Left lung (tissue), 10 donors: Measurements from ENCODE around the gene RASSF3. TPM values are rescaled to one million over a fixed set of nuclear protein-coding genes. Genes with fewer than 3 reads are reported as not detected.
A peak's percentile ranks its signal among the peaks of the same experiment; 100 is the strongest.

ENCODE experiments used
- ATAC-seq: fragments of 200-7000 bp; cut with Tn5 transposase; one replicate; pipeline ENCODE4 v1.9.1; 2020; ENCODE audit warnings: moderate library complexity
- DNase-seq, 4 donors: peaks; one replicate each; pipeline ENCODE4 v3.0.0-alpha.2; 2013 to 2020
- H3K27ac ChIP-seq, 2 donors: fragments of 200-600 bp; sonication (generic) in 1 of 2; one replicate each; pipeline versions ENCODE4 v1.5.0 to v1.8.0; 2020 to 2021
- H3K27me3 ChIP-seq, 2 donors: fragments of 200-600 bp; sonication (generic) in 1 of 2; one replicate each; pipeline versions ENCODE4 v1.5.0 to v1.8.0; 2020 to 2021
- H3K36me3 ChIP-seq, 2 donors: fragments of 200-600 bp; sonication (generic) in 1 of 2; one replicate each; pipeline versions ENCODE4 v1.5.0 to v1.8.0; 2020 to 2021
- H3K4me1 ChIP-seq, 2 donors: fragments of 200-600 bp; one replicate each; pipeline ENCODE4 v1.8.0; 2021
- H3K4me3 ChIP-seq, 2 donors: fragments of 200-600 bp; sonication (generic) in 1 of 2; one replicate each; pipeline versions ENCODE4 v1.5.0 to v1.8.0; 2020 to 2021; ENCODE audit warnings: mild to moderate bottlenecking in 1 of 2
- H3K9me3 ChIP-seq, 2 donors: fragments of 200-600 bp; sonication (generic) in 1 of 2; one replicate each; pipeline versions ENCODE4 v1.5.0 to v1.8.0; 2020 to 2021
- intact Hi-C, 2 donors: fragments of 100-400 bp; cut with DNase I; formaldehyde crosslinking; loops; one replicate each; pipeline versions ENCODE4 v1.11.2 to v1.14.2; 2022
- polyA plus RNA-seq, 6 donors: library from polyadenylated mRNA; unstranded; fragments of 120-200 nt; gene quantifications; one replicate each; pipeline ENCODE4 v1.2.1, GENCODE V29; 2013; ENCODE audit not compliant: insufficient read length in 6 of 6
- total RNA-seq, 2 donors: library from RNA; stranded (reverse); fragmentation: NEBNext Ultra II Directional; extraction: Animal tissue kit (Norgen Biotek cat#: 25700); gene quantifications; one replicate each; pipeline ENCODE4 v1.2.1, GENCODE V29; 2021
- TF ChIP-seq, protein P1 (sequence below), 2 donors: fragments of 200-600 bp; sonication (generic) in 1 of 2; IDR thresholded peaks; one replicate each; pipeline versions ENCODE4 v1.5.0 to v1.8.0; 2021; ENCODE audit warnings: antibody characterized with exemption in 2 of 2
- donor health status: DM: no; HTN: yes; CAD: no.
- donor health status: DM: no; HTN: no; CAD: no.

Gene RASSF3
- total and polyA plus RNA-seq, 8 donors = 30.3 to 90.2 (median 35.6) TPM

DNA sequence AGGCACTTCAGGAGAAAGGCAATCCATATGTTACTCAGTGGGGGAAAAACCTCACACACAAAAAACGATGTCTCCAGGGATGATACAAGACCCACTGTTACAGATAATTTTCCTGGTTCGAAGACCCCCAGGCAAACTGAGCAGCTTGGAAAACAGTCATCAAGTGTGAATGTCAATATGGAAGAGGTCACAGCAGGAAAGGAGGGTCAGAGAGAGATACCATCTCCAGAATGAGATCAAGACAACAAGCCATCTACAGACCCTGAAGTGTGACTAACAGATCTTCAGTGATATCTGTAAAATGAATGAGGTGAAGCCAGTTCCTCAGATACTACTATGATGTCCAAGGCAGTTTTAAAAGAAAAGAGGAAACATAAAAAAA lies 120.3 kb downstream of the RASSF3 start:
- H3K4me3 ChIP-seq = no peak overlapping the region
- H3K27ac ChIP-seq = peak overlapping the region in 1 of 2 donors; percentile 66
- no peaks in the 10 kb centered on the region for H3K27me3 ChIP-seq
- intact Hi-C loops = no loop called here
- H3K4me1 ChIP-seq = peaks cover 0 to 18% of the 10 kb centered on the region in 2 donors
- TF ChIP-seq, protein P1, sequence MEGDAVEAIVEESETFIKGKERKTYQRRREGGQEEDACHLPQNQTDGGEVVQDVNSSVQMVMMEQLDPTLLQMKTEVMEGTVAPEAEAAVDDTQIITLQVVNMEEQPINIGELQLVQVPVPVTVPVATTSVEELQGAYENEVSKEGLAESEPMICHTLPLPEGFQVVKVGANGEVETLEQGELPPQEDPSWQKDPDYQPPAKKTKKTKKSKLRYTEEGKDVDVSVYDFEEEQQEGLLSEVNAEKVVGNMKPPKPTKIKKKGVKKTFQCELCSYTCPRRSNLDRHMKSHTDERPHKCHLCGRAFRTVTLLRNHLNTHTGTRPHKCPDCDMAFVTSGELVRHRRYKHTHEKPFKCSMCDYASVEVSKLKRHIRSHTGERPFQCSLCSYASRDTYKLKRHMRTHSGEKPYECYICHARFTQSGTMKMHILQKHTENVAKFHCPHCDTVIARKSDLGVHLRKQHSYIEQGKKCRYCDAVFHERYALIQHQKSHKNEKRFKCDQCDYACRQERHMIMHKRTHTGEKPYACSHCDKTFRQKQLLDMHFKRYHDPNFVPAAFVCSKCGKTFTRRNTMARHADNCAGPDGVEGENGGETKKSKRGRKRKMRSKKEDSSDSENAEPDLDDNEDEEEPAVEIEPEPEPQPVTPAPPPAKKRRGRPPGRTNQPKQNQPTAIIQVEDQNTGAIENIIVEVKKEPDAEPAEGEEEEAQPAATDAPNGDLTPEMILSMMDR (IDR thresholded peaks at IDR 0.05) = no peak
- no peaks in the 10 kb centered on the region for H3K9me3 ChIP-seq
- H3K36me3 ChIP-seq = peaks cover 0 to 76% of the 10 kb centered on the region in 2 donors
- ATAC-seq (no peak), DNase-seq (no peak)

DNA sequence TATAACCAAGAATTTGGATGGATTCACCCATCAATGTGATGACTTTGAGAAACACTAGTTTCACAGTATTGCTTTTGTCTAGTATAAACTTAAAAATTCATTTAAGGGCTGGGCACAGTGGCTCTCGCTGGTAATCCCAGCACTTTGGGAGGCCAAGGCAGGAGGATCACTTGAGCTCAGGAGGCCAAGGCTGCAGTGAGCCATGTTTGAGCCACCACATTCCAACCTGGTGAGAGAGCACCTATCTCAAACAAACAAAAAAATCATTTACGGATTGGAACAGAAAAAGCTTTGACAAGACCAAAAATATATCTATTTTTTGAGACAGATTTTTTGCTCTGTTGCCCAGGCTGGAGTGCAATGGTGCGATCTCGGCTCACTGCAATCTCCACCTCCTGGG lies 121.4 kb downstream of the RASSF3 start:
- intact Hi-C loops = no loop called here
- Histone ChIP-seq H3K9me3 (no peaks in the 10 kb centered on the region), H3K27me3 (no peaks in the 10 kb centered on the region), H3K4me1 (peaks cover 0 to 18% of the 10 kb centered on the region in 2 donors), H3K27ac (no peak overlapping the region), H3K36me3 (peaks cover 0 to 76% of the 10 kb centered on the region in 2 donors), H3K4me3 (no peak overlapping the region)
- TF ChIP-seq, protein P1 (IDR thresholded peaks at IDR 0.05) = no peak
- ATAC-seq (no peak), DNase-seq (no peak)

DNA sequence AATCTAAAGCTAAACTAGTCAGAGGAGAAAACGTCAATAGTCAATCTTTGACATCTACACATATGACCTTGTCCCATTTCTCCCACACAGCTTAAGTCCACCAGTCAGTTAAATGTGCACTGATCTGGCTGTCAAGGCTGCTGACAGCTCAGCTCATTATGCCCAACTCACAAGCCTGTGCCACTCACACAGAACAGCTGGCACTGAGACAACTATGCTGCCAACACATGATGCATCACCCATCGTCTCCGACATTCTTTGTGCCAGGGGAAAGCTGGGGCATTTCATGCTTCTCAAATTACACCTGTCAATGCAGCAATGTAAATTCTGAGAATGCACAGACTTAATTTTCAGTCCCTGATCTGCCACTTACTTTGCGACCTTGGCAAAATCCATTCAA lies 123.6 kb downstream of the RASSF3 start:
- Histone ChIP-seq H3K27me3 (no peaks in the 10 kb centered on the region), H3K4me3 (no peak overlapping the region), H3K4me1 (peaks cover 0 to 23% of the 10 kb centered on the region in 2 donors), H3K36me3 (peaks cover 0 to 76% of the 10 kb centered on the region in 2 donors), H3K9me3 (no peaks in the 10 kb centered on the region), H3K27ac (no peak overlapping the region)
- TF ChIP-seq, protein P1 (IDR thresholded peaks at IDR 0.05) = no peak
- intact Hi-C loops = no loop called here
- no peak for DNase-seq
- peak; percentile 61 for ATAC-seq

DNA sequence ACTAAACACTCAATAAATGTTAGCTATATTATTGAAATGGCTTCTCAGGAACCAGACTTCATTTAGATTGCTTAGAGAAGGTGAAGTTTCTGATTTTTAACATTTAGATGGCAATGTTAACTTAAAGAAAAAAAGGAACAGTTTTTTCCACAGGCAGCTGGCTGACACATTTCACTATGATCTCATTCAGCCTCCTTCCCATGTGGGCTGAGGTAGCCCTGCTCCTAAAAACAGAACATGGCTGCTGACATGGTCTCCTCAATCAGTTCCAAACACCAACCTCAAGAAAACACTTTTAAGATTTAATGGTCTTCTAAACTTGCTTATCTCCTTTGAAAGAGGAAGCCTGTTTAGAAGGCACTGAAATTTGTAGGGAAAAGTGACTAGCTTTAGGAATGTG lies 125.1 kb downstream of the RASSF3 start:
- Histone ChIP-seq H3K9me3 (no peaks in the 10 kb centered on the region), H3K4me1 (peaks cover 0 to 23% of the 10 kb centered on the region in 2 donors), H3K27me3 (no peaks in the 10 kb centered on the region), H3K36me3 (peaks cover 0 to 92% of the 10 kb centered on the region in 2 donors), H3K27ac (no peak overlapping the region), H3K4me3 (no peak overlapping the region)
- no peak for DNase-seq
- TF ChIP-seq, protein P1 (IDR thresholded peaks at IDR 0.05) = no peak
- intact Hi-C loops = no loop called here
- no peak for ATAC-seq

DNA sequence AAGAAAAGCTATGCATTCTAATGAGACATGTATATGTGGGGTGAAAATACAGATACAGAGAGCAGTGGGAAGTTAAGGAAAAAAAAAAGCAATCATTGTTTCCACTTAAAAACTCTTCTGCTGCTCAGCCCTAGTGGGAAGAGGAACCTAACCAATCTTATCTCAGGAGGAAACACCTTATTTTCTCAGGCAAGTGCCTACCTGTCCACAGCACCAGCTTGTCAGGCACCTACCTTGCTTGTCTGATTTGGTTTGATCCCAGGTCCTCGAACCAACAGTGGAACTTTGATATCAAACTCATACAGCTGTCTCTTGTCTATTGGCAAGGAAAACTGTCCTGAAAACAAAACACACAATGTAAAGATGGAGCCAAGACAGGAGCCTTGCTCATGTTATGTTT lies 126.5 kb downstream of the RASSF3 start:
- intact Hi-C loops = no loop called here
- Histone ChIP-seq H3K9me3 (no peaks in the 10 kb centered on the region), H3K36me3 (peaks cover 0 to 94% of the 10 kb centered on the region in 2 donors), H3K27ac (no peak overlapping the region), H3K4me3 (no peak overlapping the region), H3K27me3 (no peaks in the 10 kb centered on the region), H3K4me1 (peaks cover 0 to 26% of the 10 kb centered on the region in 2 donors)
- TF ChIP-seq, protein P1 (IDR thresholded peaks at IDR 0.05) = no peak
- no peak for ATAC-seq
- no peak for DNase-seq
